ENCODE data around the gene FH. TPM values are rescaled to one million over a fixed set of nuclear protein-coding genes. Genes with fewer than 3 reads are reported as not detected.

Gene FH
- total and polyA plus RNA-seq, 12 donors: 42.5 to 152 (median 97.9) TPM

DNA sequence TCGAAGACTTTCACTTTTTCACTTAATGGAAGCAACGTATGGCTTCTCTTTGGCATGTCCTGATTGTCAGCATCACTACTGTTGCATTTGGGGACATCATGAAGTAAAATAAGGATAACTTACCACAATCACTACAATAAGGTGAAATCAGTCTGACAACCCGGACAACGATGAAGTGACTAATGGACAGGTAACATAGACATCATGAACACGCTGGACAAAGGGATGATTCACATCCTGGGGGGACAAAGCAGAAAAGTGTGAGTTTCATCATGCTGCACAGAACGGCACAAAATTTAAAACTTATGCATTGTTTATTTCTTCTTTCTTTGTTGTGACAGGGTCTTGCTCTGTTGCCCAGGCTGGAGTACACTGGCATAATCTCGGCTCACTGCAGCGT lies 53.9 kb downstream of the FH start:
- Histone ChIP-seq H3K27me3 (no peaks in the 10 kb centered on the region), H3K4me3 (no peak overlapping the region), H3K27ac (no peak overlapping the region), H3K36me3 (replicated peaks in 1 of 2) (no peaks in the 10 kb centered on the region), H3K4me1 (replicated peaks in 1 of 2) (no peaks in the 10 kb centered on the region), H3K9me3 (replicated peaks in 1 of 3) (no peaks in the 10 kb centered on the region)
- intact Hi-C loops (cut with DNase I): no loop called here
- WGBS, 4 donors: 86 to 89% (median 88%) methylated on average over 8 of the region's 8 CpGs
- TF ChIP-seq, protein P1, sequence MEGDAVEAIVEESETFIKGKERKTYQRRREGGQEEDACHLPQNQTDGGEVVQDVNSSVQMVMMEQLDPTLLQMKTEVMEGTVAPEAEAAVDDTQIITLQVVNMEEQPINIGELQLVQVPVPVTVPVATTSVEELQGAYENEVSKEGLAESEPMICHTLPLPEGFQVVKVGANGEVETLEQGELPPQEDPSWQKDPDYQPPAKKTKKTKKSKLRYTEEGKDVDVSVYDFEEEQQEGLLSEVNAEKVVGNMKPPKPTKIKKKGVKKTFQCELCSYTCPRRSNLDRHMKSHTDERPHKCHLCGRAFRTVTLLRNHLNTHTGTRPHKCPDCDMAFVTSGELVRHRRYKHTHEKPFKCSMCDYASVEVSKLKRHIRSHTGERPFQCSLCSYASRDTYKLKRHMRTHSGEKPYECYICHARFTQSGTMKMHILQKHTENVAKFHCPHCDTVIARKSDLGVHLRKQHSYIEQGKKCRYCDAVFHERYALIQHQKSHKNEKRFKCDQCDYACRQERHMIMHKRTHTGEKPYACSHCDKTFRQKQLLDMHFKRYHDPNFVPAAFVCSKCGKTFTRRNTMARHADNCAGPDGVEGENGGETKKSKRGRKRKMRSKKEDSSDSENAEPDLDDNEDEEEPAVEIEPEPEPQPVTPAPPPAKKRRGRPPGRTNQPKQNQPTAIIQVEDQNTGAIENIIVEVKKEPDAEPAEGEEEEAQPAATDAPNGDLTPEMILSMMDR (IDR thresholded peaks at IDR 0.05): no peak
- TF ChIP-seq POLR2A (IDR thresholded peaks at IDR 0.05): no peak
- DNase-seq: no peak

- H3K4me3 ChIP-seq: no peak overlapping the region
- H3K9me3 ChIP-seq (replicated peaks in 1 of 3): no peaks in the 10 kb centered on the region
- H3K4me1 ChIP-seq (replicated peaks in 1 of 2): no peaks in the 10 kb centered on the region
- no peaks in the 10 kb centered on the region for H3K36me3 ChIP-seq (replicated peaks in 1 of 2)
- no peaks in the 10 kb centered on the region for H3K27me3 ChIP-seq
- DNase-seq: no peak
- WGBS, 4 donors: 71 to 83% (median 77%) methylated on average over 4 of the region's 4 CpGs
- intact Hi-C loops (cut with DNase I): no loop called here
- no peak overlapping the region for H3K27ac ChIP-seq
- no peak for TF ChIP-seq POLR2A (IDR thresholded peaks at IDR 0.05)
- TF ChIP-seq, protein P1 (IDR thresholded peaks at IDR 0.05): no peak
These were observed 54.6 kb downstream of the FH start for GRCh38 chr1:241464985-241465384.

- intact Hi-C loops (cut with DNase I): no loop called here
These were observed 57.2 kb downstream of the FH start for GRCh38 chr1:241462391-241462790.

DNA sequence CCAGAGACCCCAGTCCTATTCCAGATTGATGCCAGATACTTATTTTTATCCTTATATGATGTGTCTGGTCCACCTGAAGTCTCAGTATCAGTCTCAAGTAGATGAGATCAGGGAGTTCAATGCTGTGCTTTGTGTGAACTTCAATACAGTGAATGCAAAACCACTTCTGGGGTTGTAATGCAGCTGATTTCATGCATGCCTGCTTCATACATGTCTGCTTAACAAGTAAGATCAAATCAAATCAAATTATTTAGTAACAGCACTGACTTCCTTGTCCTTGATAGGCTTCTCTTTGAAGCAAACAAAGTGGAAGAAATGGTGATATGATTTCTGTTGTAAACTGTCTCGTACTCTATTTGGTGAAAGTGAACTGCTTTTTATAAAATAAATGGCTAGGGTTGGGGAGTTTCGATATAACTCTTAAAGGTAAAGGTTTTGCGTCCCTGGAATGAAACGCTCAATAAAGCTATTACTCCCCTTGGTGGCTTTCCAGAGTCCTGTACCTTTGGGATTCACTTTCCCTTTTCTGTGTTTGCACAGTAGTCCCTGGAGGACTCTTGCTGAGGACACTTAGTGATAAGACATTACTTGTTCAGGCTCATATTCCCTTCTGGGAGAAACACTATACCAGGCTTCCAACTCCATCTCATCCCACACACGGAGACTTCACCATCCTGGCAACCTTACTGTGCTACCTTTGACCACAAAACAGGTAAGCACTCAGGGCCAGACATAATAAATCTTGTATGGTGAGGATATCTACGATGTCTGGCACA lies 59.3 kb downstream of the FH start:
- H3K36me3 ChIP-seq (replicated peaks in 1 of 2): no peaks in the 10 kb centered on the region
- H3K27me3 ChIP-seq: no peaks in the 10 kb centered on the region
- intact Hi-C loops (cut with DNase I): no loop called here
- H3K4me1 ChIP-seq (replicated peaks in 1 of 2): no peaks in the 10 kb centered on the region
- H3K27ac ChIP-seq: no peak overlapping the region
- H3K9me3 ChIP-seq (replicated peaks in 1 of 3): no peaks in the 10 kb centered on the region
- no peak for DNase-seq
- no peak for TF ChIP-seq POLR2A (IDR thresholded peaks at IDR 0.05)
- TF ChIP-seq, protein P1 (IDR thresholded peaks at IDR 0.05): no peak
- 58 to 83% (median 79%) methylated on average over 6 of the region's 6 CpGs for WGBS, 4 donors
- no peak overlapping the region for H3K4me3 ChIP-seq

More at GRCh38 chr1:241462391-241462790, 57.2 kb downstream of the FH start:
- TF ChIP-seq, protein P1 (IDR thresholded peaks at IDR 0.05): no peak
- TF ChIP-seq POLR2A (IDR thresholded peaks at IDR 0.05): no peak
- no peak for DNase-seq
- no peaks in the 10 kb centered on the region for H3K27me3 ChIP-seq
- 50 to 62% (median 54%) methylated on average over 2 of the region's 2 CpGs for WGBS, 4 donors
- H3K36me3 ChIP-seq (replicated peaks in 1 of 2): no peaks in the 10 kb centered on the region
- H3K27ac ChIP-seq: no peak overlapping the region
- no peaks in the 10 kb centered on the region for H3K4me1 ChIP-seq (replicated peaks in 1 of 2)
- no peaks in the 10 kb centered on the region for H3K9me3 ChIP-seq (replicated peaks in 1 of 3)
- no peak overlapping the region for H3K4me3 ChIP-seq

Measured in adrenal gland (tissue), 12 donors.